D721Med (cell line): ENCODE data around the gene WBP1L.
"Not testable (repeated sequence)": the region's sequence is repeated elsewhere in the genome, so short reads cannot be mapped to it uniquely, and the experiment has no call there.

Source experiments
- DNase-seq: peaks from one replicate; pipeline ENCODE4 v3.0.0; 2011; ENCODE audit warnings: low spot score; ENCODE audit not compliant: insufficient read length
- FAIRE-seq: peaks from 2 replicates; lab custom pipeline; 2011; peaks lifted over from hg19 to GRCh38; lab: Jason Lieb, UNC
- TF ChIP-seq, protein P1 (sequence below): IDR thresholded peaks from 2 replicates; pipeline ENCODE4 v1.5.1; 2012; ENCODE audit warnings: mild to moderate bottlenecking, control low read depth; ENCODE audit not compliant: insufficient read depth; ENCODE audit errors: missing control alignments

The WBP1L gene

GRCh38 chr10:102714621-102715455, 28.9 kb upstream of the WBP1L start, which contains the start of gene SFXN2:
Gene SFXN2 (plus strand): TSS chr10:102714636. CDS start chr10:102726637, 12,001 bp downstream.
- no peak for DNase-seq
- FAIRE-seq: no peak
- TF ChIP-seq, protein P1, sequence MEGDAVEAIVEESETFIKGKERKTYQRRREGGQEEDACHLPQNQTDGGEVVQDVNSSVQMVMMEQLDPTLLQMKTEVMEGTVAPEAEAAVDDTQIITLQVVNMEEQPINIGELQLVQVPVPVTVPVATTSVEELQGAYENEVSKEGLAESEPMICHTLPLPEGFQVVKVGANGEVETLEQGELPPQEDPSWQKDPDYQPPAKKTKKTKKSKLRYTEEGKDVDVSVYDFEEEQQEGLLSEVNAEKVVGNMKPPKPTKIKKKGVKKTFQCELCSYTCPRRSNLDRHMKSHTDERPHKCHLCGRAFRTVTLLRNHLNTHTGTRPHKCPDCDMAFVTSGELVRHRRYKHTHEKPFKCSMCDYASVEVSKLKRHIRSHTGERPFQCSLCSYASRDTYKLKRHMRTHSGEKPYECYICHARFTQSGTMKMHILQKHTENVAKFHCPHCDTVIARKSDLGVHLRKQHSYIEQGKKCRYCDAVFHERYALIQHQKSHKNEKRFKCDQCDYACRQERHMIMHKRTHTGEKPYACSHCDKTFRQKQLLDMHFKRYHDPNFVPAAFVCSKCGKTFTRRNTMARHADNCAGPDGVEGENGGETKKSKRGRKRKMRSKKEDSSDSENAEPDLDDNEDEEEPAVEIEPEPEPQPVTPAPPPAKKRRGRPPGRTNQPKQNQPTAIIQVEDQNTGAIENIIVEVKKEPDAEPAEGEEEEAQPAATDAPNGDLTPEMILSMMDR: no peak

- FAIRE-seq (no peak), DNase-seq (no peak)
- TF ChIP-seq, protein P1: no peak
These were observed 27.9 kb upstream of the WBP1L start for GRCh38 chr10:102715880-102716279.

GRCh38 chr10:102716900-102717565, 26.7 kb upstream of the WBP1L start:
- DNase-seq, FAIRE-seq: not testable (repeated sequence)

GRCh38 chr10:102718220-102718619, 25.5 kb upstream of the WBP1L start:
- no peak for DNase-seq
- TF ChIP-seq, protein P1: no peak
- FAIRE-seq: no peak

- TF ChIP-seq, protein P1: no peak
- FAIRE-seq: no peak
These were observed 23.4 kb upstream of the WBP1L start for GRCh38 chr10:102720337-102720736.

DNA sequence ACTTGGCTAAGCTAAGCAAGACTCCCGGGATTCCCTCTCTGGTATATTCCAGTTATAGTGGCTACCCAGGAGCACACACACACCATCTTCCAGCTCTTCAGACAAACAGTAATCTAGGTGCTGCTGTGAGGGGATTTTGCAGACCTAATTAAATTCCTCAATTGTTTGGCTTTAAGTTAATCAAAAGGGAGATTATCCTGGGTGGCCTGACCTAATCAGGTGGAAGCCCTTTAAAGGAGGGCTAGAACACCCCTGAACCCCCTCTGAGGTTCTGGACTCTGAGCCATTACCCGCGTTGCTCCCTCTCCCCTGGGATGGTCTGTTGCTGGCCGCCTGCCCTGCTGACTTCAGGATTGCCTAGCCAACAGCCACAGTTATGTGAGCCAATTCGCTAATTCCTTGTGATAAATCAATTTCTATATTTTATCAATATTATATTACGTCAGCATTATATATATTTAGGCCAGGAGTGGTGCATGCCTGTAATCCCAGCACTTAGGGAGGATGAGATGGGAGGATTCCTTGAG, 22.9 kb upstream of the WBP1L start:
- TF ChIP-seq, protein P1: no peak
- DNase-seq (no peak), FAIRE-seq (no peak)

More at GRCh38 chr10:102720337-102720736, 23.4 kb upstream of the WBP1L start:
- DNase-seq: no peak

- DNase-seq: no peak
- TF ChIP-seq, protein P1: no peak
- no peak for FAIRE-seq
These were observed 21.8 kb upstream of the WBP1L start for GRCh38 chr10:102721954-102722353.
